ENCODE results near the gene CD300LG.

DNA sequence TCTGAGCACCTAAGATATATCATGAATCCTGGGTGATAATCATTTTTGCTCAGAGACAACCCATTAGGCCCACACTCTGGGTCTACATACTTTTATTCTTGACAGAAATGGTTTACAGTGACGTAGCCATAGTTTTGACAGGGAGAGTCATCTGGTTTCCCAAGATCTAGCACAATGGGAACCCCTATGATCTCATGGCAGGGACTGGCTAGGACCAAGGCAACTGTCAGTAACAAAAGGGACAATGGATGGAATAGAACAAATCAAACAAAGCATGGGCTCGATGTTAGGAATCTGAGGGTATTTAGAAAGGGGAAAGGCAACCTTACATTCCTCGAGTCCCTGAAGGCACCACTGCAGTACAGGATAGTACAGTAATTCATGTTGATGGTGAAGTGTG lies 46.2 kb upstream of the CD300LG start:
- TF ChIP-seq, protein P1, sequence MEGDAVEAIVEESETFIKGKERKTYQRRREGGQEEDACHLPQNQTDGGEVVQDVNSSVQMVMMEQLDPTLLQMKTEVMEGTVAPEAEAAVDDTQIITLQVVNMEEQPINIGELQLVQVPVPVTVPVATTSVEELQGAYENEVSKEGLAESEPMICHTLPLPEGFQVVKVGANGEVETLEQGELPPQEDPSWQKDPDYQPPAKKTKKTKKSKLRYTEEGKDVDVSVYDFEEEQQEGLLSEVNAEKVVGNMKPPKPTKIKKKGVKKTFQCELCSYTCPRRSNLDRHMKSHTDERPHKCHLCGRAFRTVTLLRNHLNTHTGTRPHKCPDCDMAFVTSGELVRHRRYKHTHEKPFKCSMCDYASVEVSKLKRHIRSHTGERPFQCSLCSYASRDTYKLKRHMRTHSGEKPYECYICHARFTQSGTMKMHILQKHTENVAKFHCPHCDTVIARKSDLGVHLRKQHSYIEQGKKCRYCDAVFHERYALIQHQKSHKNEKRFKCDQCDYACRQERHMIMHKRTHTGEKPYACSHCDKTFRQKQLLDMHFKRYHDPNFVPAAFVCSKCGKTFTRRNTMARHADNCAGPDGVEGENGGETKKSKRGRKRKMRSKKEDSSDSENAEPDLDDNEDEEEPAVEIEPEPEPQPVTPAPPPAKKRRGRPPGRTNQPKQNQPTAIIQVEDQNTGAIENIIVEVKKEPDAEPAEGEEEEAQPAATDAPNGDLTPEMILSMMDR (IDR thresholded peaks at IDR 0.05), result no peak
- TF ChIP-seq POLR2A (IDR thresholded peaks at IDR 0.05), result no peak

All from body of pancreas (tissue), 4 donors.